ENCODE measurements around the gene NFS1. TPM values are rescaled to one million over a fixed set of nuclear protein-coding genes. Genes with fewer than 3 reads are reported as not detected.

The NFS1 gene
- total RNA-seq, 1 experiment from 2014 or later, result 44.6 TPM

GRCh38 chr20:35699957-35700624 lies 939 bp upstream of the NFS1 start:
- DNase-seq, result no peak
- intact Hi-C loops (cut with micrococcal nuclease; ENCODE audit: unreplicated experiment), result loop anchor here (5.0 kb wide), 1 partner anchor 188 kb away; no protein-coding TSS in a partner anchor
- peak overlapping the region; percentile 90 for H3K4me3 Mint-ChIP-seq (ENCODE audit: low read depth, unreplicated experiment)
- peaks cover 68% of the 10 kb centered on the region for H3K36me3 Mint-ChIP-seq (ENCODE audit: insufficient read depth, unreplicated experiment)
- TF ChIP-seq, protein P1, sequence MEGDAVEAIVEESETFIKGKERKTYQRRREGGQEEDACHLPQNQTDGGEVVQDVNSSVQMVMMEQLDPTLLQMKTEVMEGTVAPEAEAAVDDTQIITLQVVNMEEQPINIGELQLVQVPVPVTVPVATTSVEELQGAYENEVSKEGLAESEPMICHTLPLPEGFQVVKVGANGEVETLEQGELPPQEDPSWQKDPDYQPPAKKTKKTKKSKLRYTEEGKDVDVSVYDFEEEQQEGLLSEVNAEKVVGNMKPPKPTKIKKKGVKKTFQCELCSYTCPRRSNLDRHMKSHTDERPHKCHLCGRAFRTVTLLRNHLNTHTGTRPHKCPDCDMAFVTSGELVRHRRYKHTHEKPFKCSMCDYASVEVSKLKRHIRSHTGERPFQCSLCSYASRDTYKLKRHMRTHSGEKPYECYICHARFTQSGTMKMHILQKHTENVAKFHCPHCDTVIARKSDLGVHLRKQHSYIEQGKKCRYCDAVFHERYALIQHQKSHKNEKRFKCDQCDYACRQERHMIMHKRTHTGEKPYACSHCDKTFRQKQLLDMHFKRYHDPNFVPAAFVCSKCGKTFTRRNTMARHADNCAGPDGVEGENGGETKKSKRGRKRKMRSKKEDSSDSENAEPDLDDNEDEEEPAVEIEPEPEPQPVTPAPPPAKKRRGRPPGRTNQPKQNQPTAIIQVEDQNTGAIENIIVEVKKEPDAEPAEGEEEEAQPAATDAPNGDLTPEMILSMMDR (IDR thresholded peaks at IDR 0.05; ENCODE audit: unreplicated experiment), result no peak
- CTCF ChIA-PET, result no interaction called here
- H3K27ac Mint-ChIP-seq (ENCODE audit: unreplicated experiment), result peak overlapping the region; percentile 87
- no TSS peak for BruUV-seq (replicated peaks)
- peaks cover 24% of the 10 kb centered on the region for H3K4me1 Mint-ChIP-seq (ENCODE audit: low read depth, unreplicated experiment)
- no peaks in the 10 kb centered on the region for H3K9me3 Mint-ChIP-seq (ENCODE audit: low read depth, unreplicated experiment)
- H3K27me3 Mint-ChIP-seq (ENCODE audit: unreplicated experiment), result no peaks in the 10 kb centered on the region

- intact Hi-C loops (cut with micrococcal nuclease; ENCODE audit: unreplicated experiment), result loop anchor here (5.0 kb wide), 1 partner anchor 186 kb away; no protein-coding TSS in a partner anchor
- Mint-ChIP-seq H3K4me1 (ENCODE audit: low read depth, unreplicated experiment) (peaks cover 24% of the 10 kb centered on the region), H3K36me3 (ENCODE audit: insufficient read depth, unreplicated experiment) (peaks cover 53% of the 10 kb centered on the region), H3K27ac (ENCODE audit: unreplicated experiment) (peak overlapping the region; percentile 87), H3K4me3 (ENCODE audit: low read depth, unreplicated experiment) (peak overlapping the region; percentile 90), H3K9me3 (ENCODE audit: low read depth, unreplicated experiment) (no peaks in the 10 kb centered on the region), H3K27me3 (ENCODE audit: unreplicated experiment) (no peaks in the 10 kb centered on the region)
- TSS peak; percentile 7 for BruUV-seq (replicated peaks)
- TF ChIP-seq, protein P1 (IDR thresholded peaks at IDR 0.05; ENCODE audit: unreplicated experiment), result no peak
- CTCF ChIA-PET, result interaction anchor here (0.6 to 1.0 kb wide), 2 partner anchors 79 to 81 kb away, joined by 3 to 4 read pairs; no protein-coding TSS in a partner anchor
- peak; percentile 33 for DNase-seq
Observed at GRCh38 chr20:35698298-35699126, 640 bp downstream of the NFS1 start.

GRCh38 chr20:35697696-35698297 lies 1.4 kb downstream of the NFS1 start:
- intact Hi-C loops (cut with micrococcal nuclease; ENCODE audit: unreplicated experiment), result loop anchor here (5.0 kb wide), 1 partner anchor 185 kb away; no protein-coding TSS in a partner anchor
- no peaks in the 10 kb centered on the region for H3K9me3 Mint-ChIP-seq (ENCODE audit: low read depth, unreplicated experiment)
- peak overlapping the region; percentile 90 for H3K4me3 Mint-ChIP-seq (ENCODE audit: low read depth, unreplicated experiment)
- no TSS peak for BruUV-seq (replicated peaks)
- CTCF ChIA-PET, result interaction anchor here (0.6 kb wide), 1 partner anchor 126 kb away, joined by 3 read pairs; no protein-coding TSS in a partner anchor
- H3K36me3 Mint-ChIP-seq (ENCODE audit: insufficient read depth, unreplicated experiment), result peaks cover 53% of the 10 kb centered on the region
- DNase-seq, result no peak
- H3K27ac Mint-ChIP-seq (ENCODE audit: unreplicated experiment), result peak overlapping the region; percentile 87
- H3K4me1 Mint-ChIP-seq (ENCODE audit: low read depth, unreplicated experiment), result peaks cover 24% of the 10 kb centered on the region
- TF ChIP-seq, protein P1 (IDR thresholded peaks at IDR 0.05; ENCODE audit: unreplicated experiment), result no peak
- no peaks in the 10 kb centered on the region for H3K27me3 Mint-ChIP-seq (ENCODE audit: unreplicated experiment)

GRCh38 chr20:35695978-35696377 lies 3.2 kb downstream of the NFS1 start:
- no TSS peak for BruUV-seq (replicated peaks)
- intact Hi-C loops (cut with micrococcal nuclease; ENCODE audit: unreplicated experiment), result loop anchor here (5.0 kb wide), 1 partner anchor 184 kb away; no protein-coding TSS in a partner anchor
- peaks cover 46% of the 10 kb centered on the region for H3K36me3 Mint-ChIP-seq (ENCODE audit: insufficient read depth, unreplicated experiment)
- no peaks in the 10 kb centered on the region for H3K27me3 Mint-ChIP-seq (ENCODE audit: unreplicated experiment)
- H3K27ac Mint-ChIP-seq (ENCODE audit: unreplicated experiment), result no peak overlapping the region
- TF ChIP-seq, protein P1 (IDR thresholded peaks at IDR 0.05; ENCODE audit: unreplicated experiment), result no peak
- peaks cover 24% of the 10 kb centered on the region for H3K4me1 Mint-ChIP-seq (ENCODE audit: low read depth, unreplicated experiment)
- no peak overlapping the region for H3K4me3 Mint-ChIP-seq (ENCODE audit: low read depth, unreplicated experiment)
- CTCF ChIA-PET, result interaction anchor here (0.7 kb wide), 1 partner anchor 251 kb away, joined by 3 read pairs; no protein-coding TSS in a partner anchor
- H3K9me3 Mint-ChIP-seq (ENCODE audit: low read depth, unreplicated experiment), result no peaks in the 10 kb centered on the region
- DNase-seq, result no peak

Data from Calu3 (cell line).